ENCODE results near the gene PPIB.
"Not testable (repeated sequence)": the region's sequence is repeated elsewhere in the genome, so short reads cannot be mapped to it uniquely, and the experiment has no call there.

Gene PPIB

DNA sequence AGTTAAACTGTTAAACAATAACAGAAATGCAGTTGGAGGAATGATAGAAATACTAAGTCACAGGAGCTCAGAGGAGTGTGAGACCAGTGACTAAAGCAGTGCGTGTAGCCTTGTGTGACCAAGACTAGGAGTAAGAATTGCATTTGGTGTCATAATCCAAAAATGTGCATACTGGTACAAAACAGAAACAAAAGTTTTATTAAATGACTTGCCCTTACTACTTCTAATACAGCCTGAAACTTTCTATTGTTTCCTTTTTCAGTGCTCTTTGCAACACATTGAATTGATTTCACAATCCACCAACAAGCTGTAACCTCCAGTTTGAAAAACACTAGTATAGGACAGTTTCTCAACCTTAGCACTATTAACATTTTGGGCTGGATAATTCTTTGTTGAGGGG lies 49.9 kb downstream of the PPIB start:
- DNase-seq (ENCODE audit: low read depth, low spot score), result no peak
- H3K27ac ChIP-seq, result peak overlapping the region; percentile 10

DNA sequence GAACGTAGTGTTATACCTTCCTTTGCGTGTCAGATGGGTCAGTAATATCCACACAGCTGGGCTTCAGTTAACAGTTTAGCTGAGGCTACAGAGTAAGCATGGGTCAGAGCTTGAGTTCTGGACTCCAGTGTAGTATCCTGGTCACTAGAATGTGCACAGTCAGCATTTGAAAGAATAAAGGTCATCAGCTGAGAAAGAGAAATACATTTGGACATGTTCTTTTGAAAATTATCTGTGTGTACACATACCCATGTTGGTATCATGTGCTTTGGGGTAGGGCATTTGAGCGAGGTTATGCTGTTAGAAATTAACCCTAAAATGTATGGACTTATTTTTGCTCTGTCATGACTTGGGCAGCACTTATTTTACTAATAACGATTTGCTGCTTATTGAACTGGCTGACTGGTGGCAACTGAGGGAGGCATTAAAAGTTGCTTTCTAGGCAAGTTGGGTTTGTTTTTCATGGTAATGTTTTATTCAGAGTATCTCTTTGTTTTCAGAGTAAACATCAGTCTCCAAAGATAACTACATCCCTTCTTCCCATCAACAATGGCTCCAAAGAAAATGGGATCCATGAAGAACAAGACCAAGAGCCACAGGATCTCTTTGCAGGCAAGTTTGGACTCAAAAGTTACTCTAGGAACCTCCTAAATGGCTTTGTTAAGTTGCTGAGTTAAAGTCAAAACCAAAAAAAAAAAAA lies 50.6 kb downstream of the PPIB start:
- H3K27ac ChIP-seq, result peak overlapping the region; percentile 10
- no peak for DNase-seq (ENCODE audit: low read depth, low spot score)

DNA sequence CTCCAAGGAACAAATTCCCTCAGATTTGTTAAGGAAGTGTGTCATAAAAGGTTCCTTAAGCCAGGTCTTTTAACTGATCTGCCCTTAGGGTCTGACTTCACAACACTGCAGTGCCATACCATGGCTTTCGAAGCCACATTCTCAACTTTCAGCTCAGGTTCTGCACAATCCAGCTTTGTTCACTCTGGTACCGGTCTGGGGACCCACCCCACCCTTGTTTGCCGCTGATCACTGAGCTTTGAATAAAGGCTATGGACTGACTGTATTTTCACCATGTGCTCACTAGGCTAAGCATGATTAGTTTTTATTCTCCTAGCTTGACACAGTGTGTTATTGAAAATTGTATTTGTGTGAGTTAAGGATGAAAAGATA lies 51.2 kb downstream of the PPIB start:
- no peak for DNase-seq (ENCODE audit: low read depth, low spot score)
- H3K27ac ChIP-seq, result no peak overlapping the region

DNA sequence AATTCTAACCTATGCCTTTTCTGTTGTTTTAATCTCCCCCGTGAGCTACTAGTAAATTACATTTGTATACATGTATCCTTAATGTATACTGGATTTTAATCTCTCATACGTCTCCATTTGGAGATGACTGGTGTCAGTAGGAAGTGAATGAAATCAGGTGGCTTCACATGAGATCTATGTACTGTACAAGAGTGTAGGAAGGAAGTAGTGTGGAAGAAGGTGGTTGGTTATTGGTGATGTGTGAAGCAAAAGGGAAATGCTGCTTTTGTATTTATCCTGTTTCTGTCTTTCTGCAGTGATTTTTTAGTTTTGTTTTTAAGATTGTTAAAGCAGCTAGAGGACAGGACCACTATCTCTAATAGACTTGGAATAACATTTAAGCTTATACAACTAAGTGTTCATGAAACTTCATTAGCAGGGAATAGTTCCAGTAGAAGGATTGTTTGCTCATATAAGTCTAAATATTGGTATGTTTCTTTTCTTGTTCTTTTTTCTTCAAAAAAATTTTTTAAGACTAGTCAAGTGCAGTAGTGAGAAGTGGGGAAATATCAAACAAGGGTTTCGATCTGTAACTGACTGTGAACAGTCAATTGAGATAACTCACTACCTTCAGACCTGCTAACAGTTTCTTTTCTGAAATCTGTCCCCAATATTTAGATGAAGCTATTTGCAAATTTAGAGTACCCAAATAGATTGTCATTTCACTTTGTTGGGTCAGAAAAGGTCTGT lies 51.7 kb downstream of the PPIB start:
- no peak for DNase-seq (ENCODE audit: low read depth, low spot score)
- H3K27ac ChIP-seq, result no peak overlapping the region

DNA sequence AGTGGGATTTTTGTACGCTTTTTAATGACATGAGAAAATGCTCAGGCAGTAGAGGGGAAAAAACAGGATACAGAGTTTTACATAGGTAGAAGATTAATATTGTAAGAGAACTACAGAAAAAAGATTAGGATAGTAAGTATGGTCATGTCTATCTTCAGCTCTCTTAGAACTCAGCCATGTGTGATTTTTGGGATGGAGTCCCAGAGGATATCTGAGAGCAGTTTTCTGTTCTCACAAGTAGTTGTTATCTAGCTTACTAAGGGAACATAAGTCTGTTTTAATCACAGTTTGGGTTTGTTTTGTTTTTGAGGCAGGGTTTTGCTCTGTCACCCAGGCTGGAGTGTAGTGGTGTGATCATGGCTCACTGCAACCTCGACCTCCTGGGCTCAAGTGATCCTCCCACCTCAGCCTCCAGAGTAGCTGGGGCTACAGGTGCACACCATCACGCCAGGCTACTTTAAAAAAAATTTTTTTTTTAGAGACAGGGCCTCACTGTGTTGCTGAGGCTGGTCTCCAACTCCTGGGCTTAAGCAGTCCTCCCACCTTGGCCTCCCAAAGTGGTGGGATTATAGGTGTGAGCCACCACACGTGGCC lies 52.6 kb downstream of the PPIB start:
- not testable (repeated sequence) for H3K27ac ChIP-seq; DNase-seq (ENCODE audit: low read depth, low spot score)

DNA sequence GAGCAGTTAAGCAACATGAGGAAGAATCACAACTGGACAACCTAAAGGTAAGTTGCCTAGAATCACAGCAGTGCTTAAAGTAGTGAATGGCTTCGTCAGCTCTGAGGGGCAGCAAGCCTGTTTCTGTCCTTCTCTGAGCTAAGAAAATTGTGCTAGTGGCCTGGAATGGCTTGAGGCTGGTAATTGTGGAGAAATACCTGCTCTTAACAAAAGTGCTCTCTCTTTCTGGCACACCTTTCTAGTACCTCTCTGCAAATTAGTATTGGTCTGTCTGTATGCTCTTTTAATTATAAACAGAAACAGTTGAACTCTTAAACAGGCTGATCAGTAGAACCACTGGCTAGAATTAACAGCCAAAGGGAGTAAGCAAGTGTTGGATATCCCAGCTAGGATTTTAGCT lies 55.5 kb downstream of the PPIB start:
- DNase-seq (ENCODE audit: low read depth, low spot score), result no peak
- H3K27ac ChIP-seq, result no peak overlapping the region

All from epithelial cell of prostate (primary cell).